T-helper 17 cell (primary cell): ENCODE data around the gene SBDS. TPM values are rescaled to one million over a fixed set of nuclear protein-coding genes. Genes with fewer than 3 reads are reported as not detected.
"Not testable (repeated sequence)": the region's sequence is repeated elsewhere in the genome, so short reads cannot be mapped to it uniquely, and the experiment has no call there.

Experiments
- ATAC-seq: fragments of 150-1000 bp; cut with Tn5 transposase; 2 replicates; pipeline ENCODE4 v1.10.0; 2021; ENCODE audit warnings: mild to moderate bottlenecking, moderate library complexity
- DNase-seq, 3 donors: peaks; one replicate each; pipeline versions ENCODE4 v3.0.0 to v3.0.0-alpha.2; 2020 to 2021
- H3K9me3 ChIP-seq: one replicate; pipeline ENCODE4 v1.7.0; 2013; ENCODE audit warnings: low read length, mild to moderate bottlenecking; ENCODE audit not compliant: control insufficient read depth, poor library complexity, severe bottlenecking
- H3K27ac Mint-ChIP-seq: one replicate; pipeline ENCODE4 v1.8.0; 2022; ENCODE audit warnings: mild to moderate bottlenecking, moderate library complexity, mixed read lengths
- H3K27me3 Mint-ChIP-seq: one replicate; pipeline ENCODE4 v1.8.0; 2022; ENCODE audit warnings: mixed read lengths
- H3K36me3 Mint-ChIP-seq: one replicate; pipeline ENCODE4 v1.8.0; 2022; ENCODE audit warnings: low read depth, mixed read lengths
- H3K4me1 Mint-ChIP-seq: one replicate; pipeline ENCODE4 v1.8.0; 2022; ENCODE audit warnings: mild to moderate bottlenecking, mixed read lengths
- H3K4me3 Mint-ChIP-seq: one replicate; pipeline ENCODE4 v1.8.0; 2022; ENCODE audit warnings: mild to moderate bottlenecking, moderate library complexity, mixed read lengths
- total RNA-seq, 4 donors: library from RNA in 2 of 4; stranded (reverse) in 2 of 4; gene quantifications; one replicate each; pipeline ENCODE4 v1.2.3 and lab custom pipeline; 2022 to 2026

The SBDS gene
- total RNA-seq (100 to 1,000 TPM; 270 to 323 TPM), total RNA-seq (lab: John Stamatoyannopoulos, UW) (129 to 541 reads per million in 2 donors)

GRCh38 chr7:66995050-66995776 lies at the start of gene SBDS:
TSS of gene SBDS (minus strand) at chr7:66995586. CDS start at chr7:66995417, 169 bp downstream.
- not testable (repeated sequence) for H3K27me3 Mint-ChIP-seq, H3K36me3 Mint-ChIP-seq, H3K9me3 ChIP-seq
- DNase-seq = peak; percentile 76 to 88 (median 86)
- Mint-ChIP-seq H3K4me3 (peak within 1 kb of the TSS; percentile 99), H3K27ac (peak within 1 kb of the TSS; percentile 98), H3K4me1 (peaks cover 22% of the 10 kb centered on the region)
- peak; percentile 62 for ATAC-seq

GRCh38 chr7:67043559-67043930 lies 48.2 kb upstream of the SBDS start:
- H3K9me3 ChIP-seq, ATAC-seq, H3K27ac Mint-ChIP-seq, H3K27me3 Mint-ChIP-seq, H3K4me3 Mint-ChIP-seq, DNase-seq, H3K36me3 Mint-ChIP-seq: not testable (repeated sequence)
- H3K4me1 Mint-ChIP-seq = peaks cover 15% of the 10 kb centered on the region

GRCh38 chr7:67042781-67043558 lies 47.6 kb upstream of the SBDS start:
- Mint-ChIP-seq H3K27ac (peak overlapping the region; percentile 70), H3K4me1 (peaks cover 15% of the 10 kb centered on the region)
- ATAC-seq, H3K9me3 ChIP-seq, DNase-seq, H3K36me3 Mint-ChIP-seq, H3K4me3 Mint-ChIP-seq, H3K27me3 Mint-ChIP-seq: not testable (repeated sequence)

- not testable (repeated sequence) for ATAC-seq, H3K36me3 Mint-ChIP-seq, H3K4me3 Mint-ChIP-seq, DNase-seq, H3K9me3 ChIP-seq, H3K27me3 Mint-ChIP-seq
- Mint-ChIP-seq H3K27ac (peak overlapping the region; percentile 11), H3K4me1 (peaks cover 11% of the 10 kb centered on the region)
These were observed 45.4 kb upstream of the SBDS start for GRCh38 chr7:67040832-67041231.

- not testable (repeated sequence) for H3K4me1 Mint-ChIP-seq, H3K9me3 ChIP-seq, H3K27ac Mint-ChIP-seq, H3K4me3 Mint-ChIP-seq, H3K27me3 Mint-ChIP-seq, ATAC-seq, DNase-seq, H3K36me3 Mint-ChIP-seq
These were observed 41.3 kb upstream of the SBDS start for GRCh38 chr7:67036432-67037395.

- Mint-ChIP-seq H3K27me3 (no peaks in the 10 kb centered on the region), H3K4me1 (no peaks in the 10 kb centered on the region), H3K36me3 (peaks cover 3% of the 10 kb centered on the region), H3K4me3 (no peak overlapping the region), H3K27ac (no peak overlapping the region)
- H3K9me3 ChIP-seq = no peaks in the 10 kb centered on the region
- ATAC-seq (no peak), DNase-seq (no peak)
These were observed 37.9 kb upstream of the SBDS start for GRCh38 chr7:67033251-67033650.

- not testable (repeated sequence) for H3K4me1 Mint-ChIP-seq, H3K27ac Mint-ChIP-seq, ATAC-seq, H3K9me3 ChIP-seq, H3K27me3 Mint-ChIP-seq, DNase-seq, H3K36me3 Mint-ChIP-seq, H3K4me3 Mint-ChIP-seq
These were observed 36.3 kb upstream of the SBDS start for GRCh38 chr7:67031685-67032084.

GRCh38 chr7:67025459-67025858 lies 30.1 kb upstream of the SBDS start:
- not testable (repeated sequence) for DNase-seq, ATAC-seq, H3K36me3 Mint-ChIP-seq, H3K4me3 Mint-ChIP-seq, H3K27me3 Mint-ChIP-seq, H3K4me1 Mint-ChIP-seq, H3K27ac Mint-ChIP-seq, H3K9me3 ChIP-seq

GRCh38 chr7:67022511-67022910 lies 27.1 kb upstream of the SBDS start:
- H3K9me3 ChIP-seq = no peaks in the 10 kb centered on the region
- Mint-ChIP-seq H3K36me3 (peaks cover 7% of the 10 kb centered on the region), H3K4me3 (no peak overlapping the region), H3K4me1 (no peaks in the 10 kb centered on the region), H3K27ac (no peak overlapping the region), H3K27me3 (no peaks in the 10 kb centered on the region)
- ATAC-seq = no peak
- DNase-seq = no peak

GRCh38 chr7:67021260-67021659 lies 25.9 kb upstream of the SBDS start:
- no peak overlapping the region for H3K27ac Mint-ChIP-seq
- peaks cover 7% of the 10 kb centered on the region for H3K36me3 Mint-ChIP-seq

GRCh38 chr7:67019562-67020390 lies 24.4 kb upstream of the SBDS start:
- ATAC-seq (no peak), DNase-seq (no peak)
- H3K4me3 Mint-ChIP-seq = no peak overlapping the region
- no peaks in the 10 kb centered on the region for H3K27me3 Mint-ChIP-seq
- H3K4me1 Mint-ChIP-seq = no peaks in the 10 kb centered on the region
- H3K27ac Mint-ChIP-seq = no peak overlapping the region
- no peaks in the 10 kb centered on the region for H3K9me3 ChIP-seq
- H3K36me3 Mint-ChIP-seq = peaks cover 7% of the 10 kb centered on the region

More at GRCh38 chr7:67021260-67021659, 25.9 kb upstream of the SBDS start:
- ATAC-seq (no peak), DNase-seq (no peak)
- Mint-ChIP-seq H3K27me3 (no peaks in the 10 kb centered on the region), H3K4me3 (no peak overlapping the region), H3K4me1 (no peaks in the 10 kb centered on the region)
- H3K9me3 ChIP-seq = no peaks in the 10 kb centered on the region

GRCh38 chr7:67018940-67019339 lies 23.6 kb upstream of the SBDS start:
- Mint-ChIP-seq H3K27me3 (no peaks in the 10 kb centered on the region), H3K4me1 (no peaks in the 10 kb centered on the region), H3K36me3 (peaks cover 7% of the 10 kb centered on the region), H3K27ac (no peak overlapping the region), H3K4me3 (no peak overlapping the region)
- ATAC-seq = no peak
- no peaks in the 10 kb centered on the region for H3K9me3 ChIP-seq
- no peak for DNase-seq
